GM19023 (cell line): ENCODE data around the gene PARP8.
"Not testable (repeated sequence)": the region's sequence is repeated elsewhere in the genome, so short reads cannot be mapped to it uniquely, and the experiment has no call there.

Source experiments
- ATAC-seq: cut with Tn5 transposase; IDR thresholded peaks from one replicate; pipeline ENCODE4 v1.9.1; 2021; ENCODE audit warnings: mild to moderate bottlenecking, moderate library complexity; ENCODE audit not compliant: unreplicated experiment

PARP8 gene

GRCh38 chr5:50766967-50767366 lies 100.5 kb downstream of the PARP8 start:
- ATAC-seq, result no peak

GRCh38 chr5:50767588-50767987 lies 101.2 kb downstream of the PARP8 start:
- no peak for ATAC-seq

- no peak for ATAC-seq
Observed at GRCh38 chr5:50768634-50769033, 102.2 kb downstream of the PARP8 start.

GRCh38 chr5:50770441-50770840 lies 104.0 kb downstream of the PARP8 start:
- no peak for ATAC-seq

- ATAC-seq, result not testable (repeated sequence)
Observed at GRCh38 chr5:50774446-50775175, 108.2 kb downstream of the PARP8 start.

- no peak for ATAC-seq
Observed at GRCh38 chr5:50786073-50786472, 119.6 kb downstream of the PARP8 start.

GRCh38 chr5:50791813-50792212 lies 125.4 kb downstream of the PARP8 start:
- ATAC-seq, result no peak

- ATAC-seq, result no peak
Observed at GRCh38 chr5:50792843-50793242, 126.4 kb downstream of the PARP8 start.

- ATAC-seq, result no peak
Observed at GRCh38 chr5:50794812-50795211, 128.4 kb downstream of the PARP8 start.

GRCh38 chr5:50798002-50798401 lies 131.6 kb downstream of the PARP8 start:
- ATAC-seq, result no peak

- no peak for ATAC-seq
Observed at GRCh38 chr5:50799596-50799995, 133.2 kb downstream of the PARP8 start.

GRCh38 chr5:50800410-50800809 lies 134.0 kb downstream of the PARP8 start:
- ATAC-seq, result no peak

- ATAC-seq, result no peak
Observed at GRCh38 chr5:50807661-50808060, 141.2 kb downstream of the PARP8 start.

GRCh38 chr5:50808406-50808805 lies 142.0 kb downstream of the PARP8 start:
- ATAC-seq, result no peak

- not testable (repeated sequence) for ATAC-seq
Observed at GRCh38 chr5:50811746-50812145, 145.3 kb downstream of the PARP8 start.

GRCh38 chr5:50813691-50814090 lies 147.3 kb downstream of the PARP8 start:
- ATAC-seq, result no peak

- ATAC-seq, result no peak
Observed at GRCh38 chr5:50814556-50814955, 148.1 kb downstream of the PARP8 start.

GRCh38 chr5:50822046-50822445 lies 155.6 kb downstream of the PARP8 start:
- ATAC-seq, result no peak

GRCh38 chr5:50822761-50823160 lies 156.3 kb downstream of the PARP8 start:
- ATAC-seq, result no peak

- no peak for ATAC-seq
Observed at GRCh38 chr5:50823568-50823967, 157.1 kb downstream of the PARP8 start.

- no peak for ATAC-seq
Observed at GRCh38 chr5:50824109-50824508, 157.7 kb downstream of the PARP8 start.

GRCh38 chr5:50827516-50828247 lies 161.2 kb downstream of the PARP8 start:
- no peak for ATAC-seq
